HUES6 (cell line): ENCODE data around the gene ACOXL.

Experiments used
- H3K27ac ChIP-seq: 2 replicates; pipeline ENCODE4 v1.7.0; 2013; ENCODE audit warnings: low read depth, mild to moderate bottlenecking, low read length, inconsistent platforms
- H3K27me3 ChIP-seq: 2 replicates; pipeline ENCODE4 v1.6.1; 2013; ENCODE audit warnings: low read length; ENCODE audit not compliant: control insufficient read depth, insufficient read depth
- H3K36me3 ChIP-seq: 2 replicates; pipeline ENCODE4 v1.6.1; 2013; ENCODE audit warnings: low read length; ENCODE audit not compliant: control insufficient read depth, insufficient read depth
- H3K4me1 ChIP-seq: 2 replicates; pipeline ENCODE4 v1.6.1; 2013; ENCODE audit warnings: low read length; ENCODE audit not compliant: control insufficient read depth, insufficient read depth
- H3K4me3 ChIP-seq: 2 replicates; pipeline ENCODE4 v1.5.1; 2013; ENCODE audit warnings: low read depth, low read length
- H3K9ac ChIP-seq: one replicate; pipeline ENCODE4 v1.6.1; 2013; ENCODE audit warnings: mild to moderate bottlenecking, low read length
- H3K9me3 ChIP-seq: 2 replicates; pipeline ENCODE4 v1.6.1; 2013; ENCODE audit warnings: low read depth, low read length; ENCODE audit not compliant: control insufficient read depth, insufficient read depth

The ACOXL gene

GRCh38 chr2:110829413-110830146 is 97.2 kb downstream of the ACOXL start:
- Histone ChIP-seq H3K4me1 (peaks cover 17% of the 10 kb centered on the region), H3K9me3 (no peaks in the 10 kb centered on the region), H3K27me3 (no peaks in the 10 kb centered on the region; the same call in 1 of the 2 replicates), H3K4me3 (no peak overlapping the region), H3K9ac (no peak overlapping the region), H3K36me3 (no peaks in the 10 kb centered on the region), H3K27ac (no peak overlapping the region)

- Histone ChIP-seq H3K9me3 (no peaks in the 10 kb centered on the region), H3K4me3 (no peak overlapping the region), H3K27ac (no peak overlapping the region), H3K27me3 (no peaks in the 10 kb centered on the region; the same call in 1 of the 2 replicates), H3K4me1 (peaks cover 47% of the 10 kb centered on the region), H3K36me3 (no peaks in the 10 kb centered on the region), H3K9ac (no peak overlapping the region)
Measured at GRCh38 chr2:110832740-110833139, 100.4 kb downstream of the ACOXL start.

- H3K9me3 ChIP-seq: no peaks in the 10 kb centered on the region
- no peaks in the 10 kb centered on the region; the same call in 1 of the 2 replicates for H3K27me3 ChIP-seq
- peaks cover 59% of the 10 kb centered on the region for H3K4me1 ChIP-seq
- no peaks in the 10 kb centered on the region for H3K36me3 ChIP-seq
- H3K27ac ChIP-seq: no peak overlapping the region
- peak overlapping the region; percentile 13 for H3K9ac ChIP-seq
- peak overlapping the region; percentile 16; the same call in 1 of the 2 replicates for H3K4me3 ChIP-seq
Measured at GRCh38 chr2:110834134-110834827, 101.9 kb downstream of the ACOXL start.

- peaks cover 59% of the 10 kb centered on the region for H3K4me1 ChIP-seq
- H3K27ac ChIP-seq: no peak overlapping the region
- no peaks in the 10 kb centered on the region; the same call in 1 of the 2 replicates for H3K27me3 ChIP-seq
- no peaks in the 10 kb centered on the region for H3K36me3 ChIP-seq
- H3K9me3 ChIP-seq: no peaks in the 10 kb centered on the region
- H3K4me3 ChIP-seq: no peak overlapping the region
- no peak overlapping the region for H3K9ac ChIP-seq
Measured at GRCh38 chr2:110836671-110837070, 104.3 kb downstream of the ACOXL start.

GRCh38 chr2:110837446-110838409 is 105.4 kb downstream of the ACOXL start:
- Histone ChIP-seq H3K27me3 (no peaks in the 10 kb centered on the region; the same call in 1 of the 2 replicates), H3K4me3 (peak overlapping the region; percentile 1; the same call in 1 of the 2 replicates), H3K4me1 (peaks cover 60% of the 10 kb centered on the region), H3K36me3 (no peaks in the 10 kb centered on the region), H3K9me3 (no peaks in the 10 kb centered on the region), H3K27ac (no peak overlapping the region), H3K9ac (no peak overlapping the region)

GRCh38 chr2:110838657-110839384 is 106.4 kb downstream of the ACOXL start:
- Histone ChIP-seq H3K27me3 (no peaks in the 10 kb centered on the region; the same call in 1 of the 2 replicates), H3K4me1 (peaks cover 62% of the 10 kb centered on the region), H3K27ac (no peak overlapping the region), H3K9ac (no peak overlapping the region), H3K36me3 (no peaks in the 10 kb centered on the region), H3K4me3 (no peak overlapping the region), H3K9me3 (no peaks in the 10 kb centered on the region)

GRCh38 chr2:110840508-110840907 is 108.1 kb downstream of the ACOXL start:
- Histone ChIP-seq H3K27me3 (no peaks in the 10 kb centered on the region; the same call in 1 of the 2 replicates), H3K4me1 (peaks cover 48% of the 10 kb centered on the region), H3K9ac (no peak overlapping the region), H3K27ac (no peak overlapping the region), H3K9me3 (no peaks in the 10 kb centered on the region), H3K36me3 (no peaks in the 10 kb centered on the region), H3K4me3 (no peak overlapping the region)

- Histone ChIP-seq H3K36me3 (no peaks in the 10 kb centered on the region), H3K27me3 (no peaks in the 10 kb centered on the region; the same call in 1 of the 2 replicates), H3K9me3 (no peaks in the 10 kb centered on the region), H3K4me1 (peaks cover 37% of the 10 kb centered on the region), H3K9ac (no peak overlapping the region), H3K4me3 (no peak overlapping the region), H3K27ac (no peak overlapping the region)
Measured at GRCh38 chr2:110842048-110842447, 109.7 kb downstream of the ACOXL start.

GRCh38 chr2:110843496-110843895 is 111.1 kb downstream of the ACOXL start:
- no peak overlapping the region for H3K27ac ChIP-seq
- H3K9me3 ChIP-seq: no peaks in the 10 kb centered on the region
- H3K36me3 ChIP-seq: no peaks in the 10 kb centered on the region
- H3K4me3 ChIP-seq: no peak overlapping the region
- no peaks in the 10 kb centered on the region; the same call in 1 of the 2 replicates for H3K27me3 ChIP-seq
- peaks cover 23% of the 10 kb centered on the region for H3K4me1 ChIP-seq
- no peak overlapping the region for H3K9ac ChIP-seq

GRCh38 chr2:110843959-110844510 is 111.7 kb downstream of the ACOXL start:
- H3K27me3 ChIP-seq: no peaks in the 10 kb centered on the region; the same call in 1 of the 2 replicates
- peaks cover 19% of the 10 kb centered on the region for H3K4me1 ChIP-seq
- H3K27ac ChIP-seq: no peak overlapping the region
- no peaks in the 10 kb centered on the region for H3K36me3 ChIP-seq
- H3K9ac ChIP-seq: no peak overlapping the region
- H3K4me3 ChIP-seq: no peak overlapping the region
- H3K9me3 ChIP-seq: no peaks in the 10 kb centered on the region
